HepG2 (cell line): ENCODE data around the gene VDAC1. TPM values are rescaled to one million over a fixed set of nuclear protein-coding genes. Genes with fewer than 3 reads are reported as not detected.

ENCODE experiments used
- BCL6 ChIP-seq: IDR thresholded peaks from 2 replicates; pipeline ENCODE4 v1.6.1; 2016; ENCODE audit warnings: missing genetic modification reagents, missing compliant biosample characterization
- CCDC6 ChIP-seq: sonication (generic); formaldehyde crosslinking; IDR thresholded peaks from 2 replicates; pipeline ENCODE4 v1.8.1; 2022; ENCODE audit warnings: mild to moderate bottlenecking, missing genetic modification reagents, moderate library complexity
- CREB1 ChIP-seq, 2 experiments: fragments of 450-650 bp in 1 of 2; IDR thresholded peaks; 2 replicates each; pipeline ENCODE4 v1.6.1; 2016 to 2017; ENCODE audit warnings: control low read depth in 1 of 2, mild to moderate bottlenecking in 1 of 2, missing compliant biosample characterization in 1 of 2, missing genetic modification characterization in 1 of 2
- ELF3 ChIP-seq: IDR thresholded peaks from 2 replicates; pipeline ENCODE4 v1.6.1; 2016; ENCODE audit warnings: missing genetic modification reagents, missing compliant biosample characterization
- EP300 ChIP-seq, 3 experiments: sonication (generic) in 1 of 3; formaldehyde crosslinking in 1 of 3; IDR thresholded peaks; 2 replicates each; pipeline versions ENCODE4 v1.5.1 to v1.6.1; 2011 to 2020; ENCODE audit warnings: low read depth in 2 of 3, low read length in 2 of 3, borderline replicate concordance in 1 of 3, improper control_type of control experiment in 1 of 3, mild to moderate bottlenecking in 1 of 3, missing genetic modification reagents in 1 of 3, moderate library complexity in 1 of 3
- FLYWCH1 ChIP-seq: sonication (generic); formaldehyde crosslinking; IDR thresholded peaks from 2 replicates; pipeline ENCODE4 v1.8.1; 2023; ENCODE audit warnings: mild to moderate bottlenecking, missing genetic modification reagents
- GATAD2A ChIP-seq: IDR thresholded peaks from 2 replicates; pipeline ENCODE4 v1.6.1; 2016
- HNF4A ChIP-seq: sonication (generic); formaldehyde crosslinking; IDR thresholded peaks from 2 replicates; pipeline ENCODE4 v1.4.0; 2020; ENCODE audit warnings: missing genetic modification reagents
- KDM2A ChIP-seq: sonication (generic); formaldehyde crosslinking; IDR thresholded peaks from 2 replicates; pipeline ENCODE4 v1.4.0; 2020; ENCODE audit warnings: low read depth, missing genetic modification reagents, borderline replicate concordance
- NR1H2 ChIP-seq: sonication (generic); formaldehyde crosslinking; IDR thresholded peaks from 2 replicates; pipeline ENCODE4 v1.8.1; 2022; ENCODE audit warnings: low read depth, missing genetic modification reagents, borderline replicate concordance
- POLR2AphosphoS2 ChIP-seq: IDR thresholded peaks from 2 replicates; pipeline ENCODE4 v1.6.1; 2011; ENCODE audit warnings: low read depth, low read length, improper control_type of control experiment
- SKI ChIP-seq: fragments of 450-650 bp; IDR thresholded peaks from one replicate; pipeline ENCODE4 v1.6.1; 2018; ENCODE audit warnings: mild to moderate bottlenecking; ENCODE audit not compliant: partially characterized antibody
- SP140L ChIP-seq: sonication (generic); formaldehyde crosslinking; IDR thresholded peaks from 2 replicates; pipeline ENCODE4 v1.4.0; 2020; ENCODE audit warnings: missing genetic modification reagents, borderline replicate concordance
- SPEN ChIP-seq: sonication (generic); formaldehyde crosslinking; IDR thresholded peaks from 2 replicates; pipeline ENCODE4 v1.5.1; 2020; ENCODE audit warnings: low read depth, mild to moderate bottlenecking, missing genetic modification reagents
- TAF15 ChIP-seq: fragments of 200-400 bp; formaldehyde crosslinking; IDR thresholded peaks from one replicate; pipeline ENCODE4 v1.6.1; 2018; ENCODE audit warnings: mild to moderate bottlenecking, low read depth, low read length; ENCODE audit not compliant: poor library complexity, severe bottlenecking
- U2AF1 ChIP-seq: fragments of 200-400 bp; formaldehyde crosslinking; optimal IDR thresholded peaks from 2 replicates; pipeline ENCODE3; 2017; ENCODE audit warnings: mild to moderate bottlenecking, low read depth, low read length
- ZBTB42 ChIP-seq: sonication (generic); formaldehyde crosslinking; IDR thresholded peaks from 2 replicates; pipeline ENCODE4 v1.5.0; 2020; ENCODE audit warnings: mild to moderate bottlenecking, missing genetic modification reagents
- ZNF484 ChIP-seq: sonication (generic); formaldehyde crosslinking; IDR thresholded peaks from 2 replicates; pipeline ENCODE4 v1.5.1; 2020; ENCODE audit warnings: mild to moderate bottlenecking, low read depth, missing genetic modification reagents, borderline replicate concordance
- ZNF674 ChIP-seq: sonication (generic); formaldehyde crosslinking; IDR thresholded peaks from 2 replicates; pipeline ENCODE4 v1.5.0; 2020; ENCODE audit warnings: low read depth, mild to moderate bottlenecking, missing genetic modification reagents
- ZNF766 ChIP-seq: sonication (generic); formaldehyde crosslinking; IDR thresholded peaks from 2 replicates; pipeline ENCODE4 v1.5.0; 2020; ENCODE audit warnings: missing genetic modification reagents, borderline replicate concordance
- ZNF782 ChIP-seq: sonication (generic); formaldehyde crosslinking; IDR thresholded peaks from 2 replicates; pipeline ENCODE4 v1.4.0; 2020; ENCODE audit warnings: missing genetic modification reagents, mild to moderate bottlenecking, borderline replicate concordance
- ZNF816 ChIP-seq: sonication (generic); formaldehyde crosslinking; IDR thresholded peaks from 2 replicates; pipeline ENCODE4 v1.8.0; 2022; ENCODE audit warnings: missing genetic modification reagents, mild to moderate bottlenecking, borderline replicate concordance
- polyA plus RNA-seq, 8 experiments: library from polyadenylated mRNA; depleted of rRNA in 3 of 8; stranded (reverse) in 7 of 8; unstranded in 1 of 8; fragments of >200 nt; fragmentation: Illumina TruSeq in 4 of 8; extraction: Trizol in 4 of 8; gene quantifications; 2 replicates each; pipeline versions ENCODE4 v1.2.1 to v1.2.3, GENCODE V29; 2011 to 2016; ENCODE audit warnings: low read depth in 4 of 8, missing spikeins in 1 of 8, mixed read lengths in 1 of 8; ENCODE audit not compliant: insufficient read depth in 1 of 8
- total RNA-seq, 5 experiments: library from RNA; depleted of rRNA; stranded (reverse); fragments of >200 nt; fragmentation: Illumina TruSeq; extraction: Trizol; gene quantifications; 2 replicates each; pipeline ENCODE4 v1.2.3, GENCODE V29; 2016; ENCODE audit warnings: low read depth in 1 of 5
- TF ChIP-seq, protein P1 (sequence below): sonication (generic); formaldehyde crosslinking; IDR thresholded peaks from 2 replicates; pipeline ENCODE4 v1.4.0; 2020; ENCODE audit warnings: missing genetic modification reagents
- TF ChIP-seq, protein P2 (sequence below): sonication (generic); formaldehyde crosslinking; IDR thresholded peaks from 2 replicates; pipeline ENCODE4 v1.5.0; 2020; ENCODE audit warnings: mild to moderate bottlenecking, missing genetic modification reagents

Gene VDAC1
- total and polyA plus RNA-seq, 2 of the 13 experiments (the other 11 are each of a cell fraction or from before 2014, with no cell fraction given), result 112 to 380 TPM

DNA sequence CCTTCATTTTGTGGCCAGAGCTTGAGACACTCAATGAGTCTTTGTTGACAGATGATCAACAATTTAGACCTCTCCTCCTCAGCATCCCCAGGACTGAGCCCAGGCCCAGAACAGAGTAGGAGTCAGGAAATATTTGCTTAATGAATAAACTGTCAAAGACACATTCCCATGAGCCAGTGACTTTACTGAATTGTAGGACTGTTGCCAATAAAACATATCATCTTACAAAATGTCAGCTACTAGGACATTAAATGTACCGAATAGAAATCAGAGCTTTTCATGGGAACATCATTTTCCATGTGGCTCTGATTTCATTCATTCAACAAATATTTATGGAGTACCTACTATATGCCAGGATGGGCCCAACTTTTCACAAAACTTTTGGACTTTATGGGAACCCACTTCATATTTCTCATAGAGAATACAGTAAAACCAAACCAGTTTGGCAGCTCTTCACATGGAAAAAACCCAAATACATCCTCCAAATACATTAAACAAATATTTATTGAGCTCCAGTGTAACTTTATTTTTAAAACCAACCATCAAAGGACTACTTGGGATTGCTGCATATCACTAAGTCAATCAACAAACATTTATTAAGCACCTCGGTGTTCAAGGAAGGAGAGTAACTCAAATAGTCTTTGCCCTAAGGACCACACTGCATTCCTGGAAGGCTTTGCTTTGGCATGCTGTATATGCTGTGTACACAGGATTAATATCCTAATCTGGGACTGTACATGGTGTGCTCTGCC lies 11.4 kb downstream of the VDAC1 start (continued):
- TF ChIP-seq, protein P1, sequence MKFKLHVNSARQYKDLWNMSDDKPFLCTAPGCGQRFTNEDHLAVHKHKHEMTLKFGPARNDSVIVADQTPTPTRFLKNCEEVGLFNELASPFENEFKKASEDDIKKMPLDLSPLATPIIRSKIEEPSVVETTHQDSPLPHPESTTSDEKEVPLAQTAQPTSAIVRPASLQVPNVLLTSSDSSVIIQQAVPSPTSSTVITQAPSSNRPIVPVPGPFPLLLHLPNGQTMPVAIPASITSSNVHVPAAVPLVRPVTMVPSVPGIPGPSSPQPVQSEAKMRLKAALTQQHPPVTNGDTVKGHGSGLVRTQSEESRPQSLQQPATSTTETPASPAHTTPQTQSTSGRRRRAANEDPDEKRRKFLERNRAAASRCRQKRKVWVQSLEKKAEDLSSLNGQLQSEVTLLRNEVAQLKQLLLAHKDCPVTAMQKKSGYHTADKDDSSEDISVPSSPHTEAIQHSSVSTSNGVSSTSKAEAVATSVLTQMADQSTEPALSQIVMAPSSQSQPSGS (CRISPR knock-in tag), result no peak
- TF ChIP-seq, protein P2, sequence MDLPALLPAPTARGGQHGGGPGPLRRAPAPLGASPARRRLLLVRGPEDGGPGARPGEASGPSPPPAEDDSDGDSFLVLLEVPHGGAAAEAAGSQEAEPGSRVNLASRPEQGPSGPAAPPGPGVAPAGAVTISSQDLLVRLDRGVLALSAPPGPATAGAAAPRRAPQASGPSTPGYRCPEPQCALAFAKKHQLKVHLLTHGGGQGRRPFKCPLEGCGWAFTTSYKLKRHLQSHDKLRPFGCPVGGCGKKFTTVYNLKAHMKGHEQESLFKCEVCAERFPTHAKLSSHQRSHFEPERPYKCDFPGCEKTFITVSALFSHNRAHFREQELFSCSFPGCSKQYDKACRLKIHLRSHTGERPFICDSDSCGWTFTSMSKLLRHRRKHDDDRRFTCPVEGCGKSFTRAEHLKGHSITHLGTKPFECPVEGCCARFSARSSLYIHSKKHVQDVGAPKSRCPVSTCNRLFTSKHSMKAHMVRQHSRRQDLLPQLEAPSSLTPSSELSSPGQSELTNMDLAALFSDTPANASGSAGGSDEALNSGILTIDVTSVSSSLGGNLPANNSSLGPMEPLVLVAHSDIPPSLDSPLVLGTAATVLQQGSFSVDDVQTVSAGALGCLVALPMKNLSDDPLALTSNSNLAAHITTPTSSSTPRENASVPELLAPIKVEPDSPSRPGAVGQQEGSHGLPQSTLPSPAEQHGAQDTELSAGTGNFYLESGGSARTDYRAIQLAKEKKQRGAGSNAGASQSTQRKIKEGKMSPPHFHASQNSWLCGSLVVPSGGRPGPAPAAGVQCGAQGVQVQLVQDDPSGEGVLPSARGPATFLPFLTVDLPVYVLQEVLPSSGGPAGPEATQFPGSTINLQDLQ, result no peak
- TF ChIP-seq ZNF782 (CRISPR knock-in tag) (no peak), NR1H2 (CRISPR knock-in tag) (no peak), ZBTB42 (no peak), ZNF484 (no peak), CREB1 (IDR thresholded peaks at IDR 0.05) (no peak), CREB1 (CRISPR knock-in tag; IDR thresholded peaks at IDR 0.05) (no peak), BCL6 (CRISPR knock-in tag) (peak; percentile 91), ZNF766 (CRISPR knock-in tag) (no peak), EP300 (IDR thresholded peaks at IDR 0.05; ENCODE audit: low read depth in 2 of 2, low read length in 2 of 2) (peak in 1 of 2 experiments; percentile 47; a peak in 1 of 4 replicates), EP300 (CRISPR knock-in tag; IDR thresholded peaks at IDR 0.05; ENCODE audit: borderline replicate concordance) (no peak; the same call in 1 of the 2 replicates), SKI (no peak), U2AF1 (no peak), SPEN (CRISPR knock-in tag) (no peak), ZNF816 (CRISPR knock-in tag) (no peak), SP140L (no peak), GATAD2A (CRISPR knock-in tag) (peak; percentile 25; the same call in 1 of the 2 replicates), KDM2A (CRISPR knock-in tag) (no peak), HNF4A (peak; percentile 63), TAF15 (no peak), ELF3 (no peak), POLR2AphosphoS2 (no peak), ZNF674 (no peak), CCDC6 (CRISPR knock-in tag) (no peak), FLYWCH1 (CRISPR knock-in tag) (no peak)
